ENCODE measurements around the gene WDTC1.
A peak's percentile ranks its signal among the peaks of the same experiment; 100 is the strongest.

WDTC1 gene

DNA sequence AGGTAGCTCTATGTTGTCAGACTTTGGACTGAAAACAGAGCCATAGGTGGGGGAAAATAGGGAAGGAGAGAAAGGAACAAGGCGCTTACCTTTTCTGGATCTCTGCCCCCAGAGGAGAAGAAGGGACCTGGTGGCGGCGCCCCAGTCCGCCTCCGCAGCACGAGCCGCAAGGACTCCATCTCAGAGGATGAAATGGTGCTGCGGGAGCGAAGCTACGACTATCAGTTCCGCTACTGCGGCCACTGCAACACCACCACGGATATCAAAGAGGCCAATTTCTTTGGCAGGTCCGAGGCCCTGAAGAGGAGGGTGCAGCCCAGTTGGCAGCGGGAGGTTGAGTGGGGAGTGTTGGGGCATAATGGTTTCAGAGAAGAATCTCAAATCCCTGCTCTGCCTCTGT lies 69.1 kb downstream of the WDTC1 start:
- no peak for DNase-seq

DNA sequence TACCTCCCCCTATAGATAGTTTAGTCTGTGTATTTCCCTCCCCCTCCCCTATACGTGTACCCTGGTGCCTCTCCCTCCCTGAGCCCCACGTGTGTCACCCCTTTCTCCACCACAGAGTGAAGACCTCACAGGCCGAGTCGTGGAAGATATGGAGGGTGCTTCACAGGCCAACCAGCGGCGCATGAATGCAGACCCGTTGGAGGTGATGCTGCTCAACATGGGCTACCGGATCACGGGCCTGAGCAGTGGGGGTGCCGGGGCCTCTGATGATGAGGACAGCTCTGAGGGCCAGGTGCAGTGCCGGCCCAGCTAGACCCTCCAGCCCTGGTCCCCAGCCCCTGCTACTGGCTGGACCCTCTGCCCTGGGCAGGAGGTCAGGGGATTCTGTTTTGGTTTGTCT lies 71.6 kb downstream of the WDTC1 start:
- no peak for DNase-seq

DNA sequence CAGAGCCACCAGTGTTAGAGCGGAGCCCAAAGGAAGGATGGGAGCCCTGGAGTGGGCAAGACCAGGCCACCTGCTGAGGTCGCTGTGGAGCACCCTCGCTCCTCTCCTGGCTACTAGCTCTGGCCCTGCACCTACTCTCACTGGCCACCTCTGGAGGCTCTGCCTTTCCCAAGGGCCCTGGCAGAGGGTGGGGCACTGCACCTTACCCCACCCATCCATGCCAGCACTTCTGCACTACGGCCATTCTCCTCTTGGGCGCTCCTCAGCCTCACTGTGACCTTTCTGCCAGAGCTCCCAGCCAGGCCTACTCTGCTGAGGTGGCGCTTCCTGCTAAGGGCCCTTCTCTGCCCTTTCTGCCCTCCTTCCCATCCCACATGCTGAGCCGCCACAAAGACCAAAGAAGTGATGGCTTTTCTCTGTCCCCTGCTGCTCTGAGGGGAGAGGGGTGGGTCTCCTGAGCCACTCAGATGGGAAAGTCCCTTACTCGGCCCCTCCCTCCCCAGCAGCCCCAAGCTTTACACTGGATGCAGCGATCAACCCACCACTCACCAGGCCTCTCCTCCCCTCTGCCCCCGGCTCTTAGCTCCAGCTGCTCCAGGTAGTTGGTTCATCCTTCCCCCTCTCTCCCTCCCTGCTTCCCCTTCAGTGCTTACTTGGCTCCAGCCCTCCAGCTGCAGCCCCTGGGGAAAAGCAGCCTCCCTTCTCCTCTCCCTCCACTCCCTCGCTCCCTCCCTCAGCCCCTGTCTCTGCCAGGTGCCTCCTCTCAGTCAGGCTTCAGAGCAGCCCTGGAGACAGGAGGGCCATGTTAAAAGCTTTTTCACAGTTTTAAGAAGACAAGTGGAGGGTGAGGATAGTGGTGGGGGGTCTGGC lies 72.7 kb downstream of the WDTC1 start:
- DNase-seq: no peak

DNA sequence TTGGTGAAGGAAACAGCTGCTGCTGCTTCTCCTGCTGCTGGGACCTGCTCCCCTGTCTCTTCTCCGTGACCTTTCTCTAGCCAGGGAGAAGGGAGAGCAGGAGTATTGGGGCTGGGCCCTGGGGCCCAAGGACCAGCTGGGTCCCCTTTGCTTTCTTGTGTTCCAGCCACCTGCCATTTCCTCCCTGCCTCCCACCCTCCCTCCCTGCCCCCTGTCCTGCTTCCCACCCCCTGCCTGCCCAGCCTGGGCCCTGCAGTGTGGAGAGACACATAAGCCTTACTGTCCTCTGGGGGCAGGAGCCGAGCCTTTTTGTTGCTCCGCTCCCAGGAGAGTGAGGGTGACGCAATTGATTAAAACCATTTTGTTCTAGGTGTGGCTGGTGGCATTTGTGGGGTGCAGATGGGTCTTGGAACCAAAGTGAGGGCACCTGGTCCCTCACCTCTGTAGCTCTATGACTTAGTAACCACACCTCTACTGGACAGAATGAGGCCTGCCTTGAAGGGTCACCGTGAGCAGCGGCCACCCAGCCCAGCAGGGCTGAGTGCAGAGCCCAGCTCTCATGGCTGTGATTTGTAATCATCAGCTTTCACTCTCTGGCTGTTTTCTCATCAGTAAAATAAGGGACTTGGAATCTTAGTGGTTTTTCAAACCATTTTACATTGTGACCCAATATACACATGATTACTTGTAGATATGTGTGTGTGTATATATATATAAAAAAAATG lies 73.6 kb downstream of the WDTC1 start:
- DNase-seq: no peak

DNA sequence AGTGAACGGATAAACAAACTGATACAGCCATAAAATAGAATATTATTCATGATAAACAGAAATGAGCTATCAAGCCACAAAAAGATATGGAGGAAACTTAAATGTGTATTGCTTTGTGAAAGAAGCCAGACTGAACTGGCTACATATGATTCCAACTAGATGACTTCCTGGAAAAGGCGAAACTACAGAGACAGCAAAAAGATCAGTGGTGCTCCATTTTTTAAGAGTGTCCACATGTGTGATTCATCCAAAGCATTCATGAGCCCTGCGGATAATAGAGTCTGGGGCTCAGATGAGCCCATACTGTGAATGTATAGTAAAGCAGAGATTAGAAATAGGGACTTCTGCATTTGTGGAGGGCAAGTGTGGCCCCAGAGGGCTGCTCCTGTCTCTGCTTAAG lies 79.7 kb downstream of the WDTC1 start:
- no peak for DNase-seq

DNA sequence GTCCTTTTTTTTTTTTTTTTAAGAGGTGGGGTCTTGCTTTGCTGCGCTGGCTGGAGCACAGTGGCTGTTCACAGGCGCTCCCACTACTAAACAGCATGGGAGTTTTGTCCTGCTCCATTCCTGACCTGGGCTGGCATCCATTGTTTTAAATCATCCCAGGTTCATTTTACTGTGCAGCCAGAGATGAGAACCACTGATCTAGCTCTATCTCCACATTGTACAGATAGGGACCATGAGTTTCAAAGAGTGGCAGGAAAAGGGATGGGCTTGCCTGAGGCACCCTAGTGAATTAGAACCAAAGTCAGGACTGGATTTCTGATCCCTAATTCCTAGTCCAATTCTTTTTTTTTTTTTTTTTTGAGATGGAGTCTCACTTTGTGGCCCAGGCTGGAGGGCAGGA lies 80.3 kb downstream of the WDTC1 start:
- DNase-seq: no peak

DNA sequence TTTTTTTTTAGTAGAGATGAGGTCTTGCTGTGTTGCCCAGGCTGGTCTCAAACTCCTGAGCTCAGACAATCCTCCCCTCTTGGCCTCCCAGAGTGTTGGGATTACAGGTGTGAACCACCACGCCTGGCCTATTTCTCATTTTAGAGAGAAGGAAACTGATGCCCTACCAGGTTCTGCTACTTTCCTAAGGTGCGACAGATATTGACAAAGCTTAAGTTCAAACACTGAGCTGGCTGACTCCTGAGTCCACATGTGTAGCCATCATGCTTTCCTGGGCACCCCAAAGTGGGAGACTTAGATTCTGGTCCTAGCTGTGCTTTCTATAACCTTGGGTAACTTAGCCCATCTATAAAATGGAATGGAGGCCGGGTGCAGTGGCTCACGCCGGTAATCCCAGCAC lies 82.4 kb downstream of the WDTC1 start:
- no peak for DNase-seq

DNA sequence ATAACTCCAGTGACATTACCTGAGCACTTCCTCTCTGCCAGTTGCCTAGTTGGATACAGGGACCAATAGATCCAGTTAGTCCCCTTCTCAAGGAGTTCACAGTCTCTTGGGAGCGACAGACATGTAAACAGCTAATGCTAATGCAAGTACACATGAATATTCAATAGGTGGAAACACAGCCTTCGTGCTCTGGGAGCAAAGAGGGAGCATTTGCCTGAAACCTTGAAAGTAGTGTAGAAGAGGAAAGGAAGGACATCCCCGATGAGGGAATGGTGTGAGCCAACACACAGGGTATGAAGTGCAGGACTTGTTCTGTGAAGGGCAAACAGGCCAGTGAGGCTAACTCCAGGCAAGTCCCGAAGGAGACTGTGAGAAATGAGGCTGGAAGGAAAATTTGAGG lies 83.7 kb downstream of the WDTC1 start:
- no peak for DNase-seq

DNA sequence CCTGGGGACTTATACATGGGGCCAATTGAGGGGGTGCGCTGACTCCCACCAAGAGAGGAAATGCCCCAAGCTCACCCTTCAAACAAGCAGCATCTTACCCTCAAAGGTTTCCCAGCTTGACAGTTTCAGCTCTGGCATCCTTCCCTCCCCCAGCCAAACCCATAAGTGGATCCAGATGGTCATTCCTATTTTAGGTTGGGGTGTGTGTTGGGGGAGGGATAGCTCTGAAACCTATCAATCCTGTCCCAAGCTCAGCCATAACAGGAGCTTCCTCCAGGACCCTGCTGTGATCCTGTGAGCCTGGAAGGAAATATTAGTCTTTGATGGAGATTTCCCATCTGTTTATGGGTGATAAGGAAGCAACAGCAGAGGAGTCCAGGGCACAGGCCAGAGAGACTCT lies 84.2 kb downstream of the WDTC1 start:
- DNase-seq: no peak

DNA sequence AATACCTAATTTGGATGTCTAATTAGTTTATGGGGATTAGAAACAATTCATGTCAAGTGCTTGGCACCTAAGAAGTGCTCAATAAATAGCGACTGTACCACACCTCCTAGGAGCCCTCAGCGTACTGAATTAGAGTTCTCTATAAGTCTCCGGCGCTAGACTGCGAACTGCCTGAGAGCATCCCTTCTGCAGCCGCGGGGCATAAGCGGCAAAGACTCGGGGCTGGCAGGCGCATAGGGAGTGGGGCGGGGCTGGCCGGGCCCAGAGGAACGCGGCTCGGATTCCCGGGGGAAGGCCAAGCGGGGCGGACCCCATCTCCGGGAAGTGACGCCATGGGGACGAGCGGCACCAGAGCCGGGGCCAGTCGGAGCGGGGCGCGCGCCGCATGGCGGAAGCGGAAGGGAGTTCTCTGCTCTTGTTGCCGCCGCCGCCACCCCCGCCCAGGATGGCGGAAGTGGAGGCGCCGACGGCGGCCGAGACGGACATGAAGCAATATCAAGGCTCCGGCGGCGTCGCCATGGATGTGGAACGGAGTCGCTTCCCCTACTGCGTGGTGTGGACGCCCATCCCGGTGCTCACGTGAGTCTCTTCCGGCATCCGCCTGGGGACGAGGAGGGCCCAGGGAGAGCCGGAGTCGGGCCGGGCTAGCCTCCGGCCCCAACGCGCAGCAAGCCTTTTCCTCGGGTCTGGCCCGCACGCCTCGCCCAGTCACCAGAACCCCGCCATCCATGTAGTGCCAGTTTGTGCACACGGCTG lies 87.6 kb downstream of the WDTC1 start, which contains the start of gene TMEM222:
Gene TMEM222 (plus strand): TSS at position 351 of the 756 bp plus-strand sequence. CDS start 35 bp downstream, at position 386.
- DNase-seq: peak; percentile 97

DNA sequence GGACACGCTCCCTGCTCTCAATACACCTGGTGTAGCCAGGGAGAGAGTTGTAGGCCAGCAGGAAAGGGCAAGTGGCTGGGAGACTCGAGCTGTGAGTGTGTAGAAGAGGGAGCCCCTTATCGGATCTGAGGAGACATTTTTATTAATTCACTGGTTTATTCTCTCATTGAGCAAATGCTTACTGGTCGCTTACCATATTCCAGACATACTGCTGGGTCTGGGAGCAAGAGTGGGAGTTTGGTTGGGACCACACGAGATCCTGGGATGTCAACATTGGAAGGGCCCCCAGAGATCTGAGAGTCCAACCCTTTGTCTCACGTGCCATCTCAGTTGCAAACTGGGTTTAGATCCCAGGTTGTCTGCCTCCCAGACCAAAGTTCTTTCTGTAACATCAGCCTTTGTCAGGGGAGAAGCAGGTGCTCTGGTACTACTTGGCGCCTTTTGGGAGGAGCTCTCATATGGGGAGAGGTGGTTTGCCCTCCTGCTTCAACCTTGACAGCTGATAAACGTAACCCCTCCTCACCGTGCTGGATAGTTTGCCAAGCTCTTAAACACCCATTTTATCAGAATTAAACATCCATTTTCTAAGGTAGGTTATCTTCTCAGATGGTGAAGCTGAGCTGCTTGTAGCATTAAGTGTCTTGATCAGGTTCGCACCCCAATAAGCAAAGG lies 88.3 kb downstream of the WDTC1 start:
- no peak for DNase-seq

DNA sequence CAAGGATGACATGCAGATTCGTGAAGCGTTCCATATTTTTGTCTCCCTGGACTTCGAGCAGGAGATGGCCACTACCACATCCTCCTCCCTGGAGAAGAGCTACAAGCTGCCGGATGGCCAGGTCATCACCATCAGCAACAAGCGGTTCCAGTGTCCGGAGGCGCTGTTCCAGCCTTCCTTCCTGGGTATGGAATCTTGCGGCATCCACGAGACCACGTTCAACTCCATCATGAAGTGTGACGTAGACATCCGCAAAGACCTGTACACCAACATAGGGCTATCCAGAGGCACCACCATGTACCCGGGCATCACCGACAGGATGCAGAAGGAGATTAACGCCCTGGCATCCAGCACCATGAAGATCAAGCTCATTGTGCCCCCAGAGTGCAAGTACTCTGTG lies 90.9 kb downstream of the WDTC1 start:
- DNase-seq: no peak

DNA sequence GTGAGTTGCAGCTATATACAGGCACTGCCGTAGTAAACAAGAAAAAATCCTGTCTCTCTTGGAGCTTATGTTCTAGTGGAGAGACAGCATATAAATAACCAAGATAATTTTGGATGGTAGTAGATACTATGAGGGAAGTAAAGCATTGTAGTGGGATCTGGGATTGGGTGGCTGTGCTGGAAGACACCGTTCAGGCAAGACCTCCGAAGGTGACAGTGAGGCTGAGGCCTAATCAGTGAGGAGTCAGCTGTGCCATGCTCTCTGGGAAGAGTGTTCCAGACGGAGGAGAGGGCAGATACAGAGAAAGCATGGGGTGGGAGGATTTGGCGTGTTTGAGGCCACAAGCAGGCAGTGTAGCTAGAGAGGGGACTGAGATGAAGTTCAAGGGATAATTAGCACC lies 93.5 kb downstream of the WDTC1 start:
- no peak for DNase-seq

DNA sequence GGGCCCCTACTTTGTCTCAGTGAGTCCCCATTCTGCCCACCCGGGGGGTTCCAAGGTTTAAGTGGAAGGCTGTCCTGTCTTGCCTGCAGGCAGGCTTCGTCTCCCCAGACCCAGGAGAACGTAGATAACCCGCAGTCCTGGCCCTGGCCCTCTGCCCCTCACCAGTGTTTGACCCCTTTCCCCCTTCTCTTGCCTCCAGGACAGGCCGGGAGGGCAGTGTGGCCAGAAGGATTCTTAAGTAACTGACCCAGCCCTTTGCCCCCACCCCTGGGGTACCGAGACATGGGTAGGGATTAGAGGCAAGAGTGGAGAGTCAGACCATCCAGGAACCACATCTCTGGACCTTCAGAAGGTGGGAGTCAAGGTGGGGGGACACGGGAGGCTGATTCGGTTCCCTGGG lies 96.4 kb downstream of the WDTC1 start:
- no peak for DNase-seq

DNA sequence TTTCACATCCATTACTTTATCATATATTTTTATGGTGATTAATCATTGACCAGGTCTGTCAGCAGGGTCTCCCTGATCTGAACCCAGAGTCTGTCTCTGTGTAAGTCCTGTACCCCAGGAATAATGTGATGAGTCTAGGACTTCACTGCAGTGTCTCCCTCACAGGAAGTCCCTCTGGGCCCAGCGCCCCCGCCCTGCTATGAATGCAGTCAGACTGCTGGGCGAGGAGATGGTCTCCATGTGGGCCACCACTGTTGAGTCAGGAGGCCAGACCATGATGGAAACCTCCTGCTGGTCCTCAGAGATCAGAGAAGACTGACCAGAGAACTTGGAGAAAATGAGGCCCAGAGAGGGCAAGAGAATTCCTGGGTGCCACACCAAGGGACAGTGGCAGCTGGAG lies 97.0 kb downstream of the WDTC1 start:
- no peak for DNase-seq

DNA sequence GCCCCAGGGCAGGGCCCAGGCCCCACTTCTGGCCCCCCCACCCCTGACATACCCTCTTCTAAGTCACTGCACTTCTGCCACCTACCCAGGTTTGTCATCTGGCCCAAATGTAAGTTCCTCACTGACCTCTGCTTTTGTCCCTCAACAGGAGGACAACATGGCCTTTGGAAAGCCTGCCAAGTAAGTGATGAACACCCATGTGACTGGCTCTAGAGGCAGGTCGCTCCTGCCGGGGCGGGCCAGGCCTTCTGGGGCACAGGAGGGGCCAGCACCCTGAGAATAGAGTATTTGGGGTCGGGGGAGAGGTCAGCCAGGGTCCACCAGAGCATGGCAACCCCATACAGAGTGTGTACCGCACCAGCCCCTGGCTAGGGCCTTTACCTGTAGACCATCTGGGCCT lies 97.5 kb downstream of the WDTC1 start:
- DNase-seq: no peak

DNA sequence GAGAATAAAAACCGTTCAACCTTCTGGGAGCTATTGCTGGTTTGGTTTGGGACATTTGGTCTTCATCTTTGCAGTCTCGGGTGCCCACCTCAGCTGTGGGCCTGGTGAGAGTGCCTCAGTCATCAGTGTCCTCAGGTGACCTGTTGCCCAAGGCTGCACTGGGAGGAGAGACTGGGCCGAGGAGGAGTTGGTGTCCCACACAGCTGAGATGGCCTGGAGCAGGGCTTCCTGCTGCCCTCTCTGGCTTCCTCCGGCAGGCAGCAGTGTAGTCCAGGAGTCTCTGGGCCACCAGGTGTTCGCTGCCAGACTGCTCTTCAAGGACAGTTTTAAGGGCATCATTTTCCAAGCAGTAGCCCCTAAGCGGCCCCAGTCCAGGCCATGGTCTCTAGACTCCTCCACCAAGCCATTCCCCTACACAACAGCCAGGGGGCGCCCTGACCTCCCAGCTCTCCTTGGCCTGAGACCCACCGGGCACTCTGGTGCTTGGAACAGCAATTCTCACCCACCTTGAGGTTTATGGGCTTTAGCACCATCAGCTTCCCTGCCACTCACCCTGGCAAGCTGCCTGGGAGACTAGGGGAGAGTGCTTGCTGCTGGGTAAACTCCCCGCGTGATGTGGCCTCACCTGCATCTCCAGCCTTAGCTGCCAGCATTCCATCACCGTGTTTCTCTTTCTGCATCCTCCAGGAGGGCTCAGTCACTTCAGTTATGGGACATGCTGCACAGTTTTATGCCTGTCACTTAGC lies 98.3 kb downstream of the WDTC1 start:
- DNase-seq: peak; percentile 66

DNA sequence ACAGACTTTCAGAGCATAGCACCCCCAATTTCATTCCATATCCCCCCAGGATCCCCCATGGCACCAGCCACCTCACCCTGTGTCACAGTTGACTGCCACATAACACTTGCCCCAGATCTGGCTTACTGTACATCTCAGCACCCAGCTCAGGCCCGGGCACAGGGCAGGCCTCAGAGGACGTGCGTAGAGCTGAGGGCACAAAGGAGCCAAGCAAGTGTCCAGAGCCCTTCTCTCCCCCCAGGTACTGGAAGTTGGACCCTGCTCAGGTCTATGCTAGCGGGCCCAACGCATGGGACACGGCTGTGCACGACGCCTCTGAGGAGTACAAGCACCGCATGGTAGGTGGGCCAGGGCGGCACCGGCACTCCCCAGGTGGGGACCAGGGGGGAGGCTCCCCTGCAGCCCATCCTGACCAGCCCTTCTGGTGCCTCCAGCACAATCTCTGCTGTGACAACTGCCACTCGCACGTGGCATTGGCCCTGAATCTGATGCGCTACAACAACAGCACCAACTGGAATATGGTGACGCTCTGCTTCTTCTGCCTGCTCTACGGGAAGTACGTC lies 99.4 kb downstream of the WDTC1 start:
- no peak for DNase-seq

DNA sequence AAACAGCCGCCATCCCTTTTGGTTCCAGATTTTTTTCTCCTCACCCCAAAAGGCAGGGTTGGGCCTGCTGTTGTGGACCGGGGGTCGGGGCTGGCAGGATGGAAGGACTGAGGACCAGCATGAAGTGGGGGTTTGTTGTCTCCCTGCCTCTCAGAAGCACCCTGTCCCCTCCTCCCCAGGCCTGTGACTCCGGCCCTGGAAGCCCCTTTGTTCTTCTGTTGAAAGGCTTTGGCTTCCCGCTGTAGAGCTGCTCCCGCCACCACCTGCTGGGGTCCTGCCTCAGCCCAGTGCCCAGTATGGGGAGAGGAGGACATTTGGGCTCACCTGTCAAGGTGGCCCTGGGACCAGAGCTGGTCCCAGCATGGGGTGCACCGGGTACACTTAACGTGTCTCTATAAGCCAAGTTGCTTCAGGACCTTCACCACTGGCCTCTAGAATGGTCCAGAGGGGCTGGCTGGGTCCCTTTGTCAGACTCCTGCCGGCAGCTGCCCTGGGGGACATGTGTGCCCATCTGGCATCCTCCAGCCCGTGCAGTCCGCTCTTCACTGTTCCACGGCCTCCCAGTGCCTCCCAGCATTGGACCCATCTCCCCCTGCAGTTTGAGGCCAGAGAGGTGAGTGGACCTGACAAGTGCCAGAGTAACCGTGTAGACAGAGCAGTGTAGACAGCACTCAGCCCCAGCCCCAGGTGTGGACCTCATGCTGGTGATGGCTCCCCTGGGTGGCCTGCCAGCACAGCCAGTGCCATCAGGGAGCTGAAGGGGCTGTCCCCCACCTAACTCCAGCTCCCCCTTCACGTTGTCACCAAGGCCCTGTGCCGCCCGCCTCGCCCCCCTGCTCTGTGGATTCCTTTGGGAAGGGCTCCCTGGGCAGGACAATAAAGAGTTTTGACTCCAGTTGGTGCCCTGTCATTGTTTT lies 101.3 kb downstream of the WDTC1 start:
- DNase-seq: no peak

DNA sequence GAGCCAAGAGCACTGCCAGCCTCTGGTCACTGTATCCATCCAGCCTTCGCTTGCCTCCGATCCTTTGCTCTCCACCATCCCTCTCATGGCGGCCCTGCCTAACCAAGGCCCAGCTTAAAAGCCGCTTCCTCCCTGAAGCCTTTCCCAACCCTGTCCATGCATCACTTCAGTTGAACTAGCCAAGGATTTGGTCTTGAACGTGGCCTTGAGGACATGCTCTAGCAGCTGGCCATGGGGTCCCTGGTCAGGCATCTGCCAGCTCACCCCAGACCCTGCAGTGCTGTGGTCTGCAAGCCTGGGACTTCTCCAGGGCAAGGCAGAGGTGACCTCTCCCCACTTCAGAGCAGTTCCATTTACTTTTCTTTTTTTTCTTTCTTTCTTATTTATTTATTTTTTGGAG lies 102.3 kb downstream of the WDTC1 start:
- DNase-seq: no peak

DNA sequence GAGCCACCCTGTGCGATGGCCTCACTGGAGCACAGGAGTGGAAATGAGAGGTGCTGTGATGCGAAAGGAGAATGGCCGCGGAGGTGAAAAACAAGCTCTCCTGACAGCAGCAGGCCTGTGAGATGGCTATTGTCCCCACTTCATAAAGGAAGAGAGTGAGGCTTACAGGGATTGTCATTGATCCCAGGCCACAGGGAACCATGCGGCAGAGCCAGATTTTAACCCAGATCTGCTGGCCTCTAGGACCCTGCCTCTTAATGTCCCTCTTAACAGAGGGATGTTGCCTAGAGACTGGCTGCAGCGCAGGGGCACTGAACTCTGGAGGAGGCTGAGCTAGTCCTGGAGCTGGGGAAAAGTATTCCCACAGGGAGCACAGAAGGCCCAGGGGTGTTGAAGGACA lies 104.3 kb downstream of the WDTC1 start:
- DNase-seq: no peak
